ENCODE results near the gene PTPN2.
A peak's percentile ranks its signal among the peaks of the same experiment; 100 is the strongest.
"Not testable (repeated sequence)": the region's sequence is repeated elsewhere in the genome, so short reads cannot be mapped to it uniquely, and the experiment has no call there.

Gene PTPN2

GRCh38 chr18:12890964-12891363 lies 6.9 kb upstream of the PTPN2 start:
- no peak for DNase-seq

GRCh38 chr18:12886498-12887126 lies 2.6 kb upstream of the PTPN2 start:
- no peak for DNase-seq

- DNase-seq = no peak
These were observed 1.5 kb upstream of the PTPN2 start for GRCh38 chr18:12885500-12885899.

- DNase-seq = no peak
These were observed 628 bp upstream of the PTPN2 start for GRCh38 chr18:12884406-12885323.

- no peak for DNase-seq
These were observed 709 bp downstream of the PTPN2 start for GRCh38 chr18:12883372-12883683.

GRCh38 chr18:12882453-12883371 lies 1.3 kb downstream of the PTPN2 start:
- DNase-seq = peak; percentile 19

- no peak for DNase-seq
These were observed 3.5 kb downstream of the PTPN2 start for GRCh38 chr18:12880541-12880910.

GRCh38 chr18:12879840-12880540 lies 4.0 kb downstream of the PTPN2 start:
- no peak for DNase-seq

- DNase-seq = not testable (repeated sequence)
These were observed 9.0 kb downstream of the PTPN2 start for GRCh38 chr18:12874992-12875391.

- DNase-seq = not testable (repeated sequence)
These were observed 10.0 kb downstream of the PTPN2 start for GRCh38 chr18:12873961-12874567.

- no peak for DNase-seq
These were observed 11.6 kb downstream of the PTPN2 start for GRCh38 chr18:12872408-12872807.

GRCh38 chr18:12868576-12868975 lies 15.5 kb downstream of the PTPN2 start:
- DNase-seq = no peak

- DNase-seq = no peak
These were observed 16.5 kb downstream of the PTPN2 start for GRCh38 chr18:12867441-12868123.

- no peak for DNase-seq
These were observed 20.3 kb downstream of the PTPN2 start for GRCh38 chr18:12863687-12864216.

- DNase-seq = no peak
These were observed 21.1 kb downstream of the PTPN2 start for GRCh38 chr18:12862874-12863482.

- DNase-seq = no peak
These were observed 21.6 kb downstream of the PTPN2 start for GRCh38 chr18:12862467-12862866.

- DNase-seq = no peak
These were observed 22.4 kb downstream of the PTPN2 start for GRCh38 chr18:12861637-12862036.

GRCh38 chr18:12860530-12860929 lies 23.5 kb downstream of the PTPN2 start:
- no peak for DNase-seq

- no peak for DNase-seq
These were observed 25.0 kb downstream of the PTPN2 start for GRCh38 chr18:12858991-12859390.

GRCh38 chr18:12857991-12858544 lies 26.0 kb downstream of the PTPN2 start:
- no peak for DNase-seq
